ENCODE measurements around the gene LAMTOR2. TPM values are rescaled to one million over a fixed set of nuclear protein-coding genes. Genes with fewer than 3 reads are reported as not detected.

LAMTOR2 gene
- total and polyA plus RNA-seq, 12 donors, result 49.4 to 105 (median 61.1) TPM

DNA sequence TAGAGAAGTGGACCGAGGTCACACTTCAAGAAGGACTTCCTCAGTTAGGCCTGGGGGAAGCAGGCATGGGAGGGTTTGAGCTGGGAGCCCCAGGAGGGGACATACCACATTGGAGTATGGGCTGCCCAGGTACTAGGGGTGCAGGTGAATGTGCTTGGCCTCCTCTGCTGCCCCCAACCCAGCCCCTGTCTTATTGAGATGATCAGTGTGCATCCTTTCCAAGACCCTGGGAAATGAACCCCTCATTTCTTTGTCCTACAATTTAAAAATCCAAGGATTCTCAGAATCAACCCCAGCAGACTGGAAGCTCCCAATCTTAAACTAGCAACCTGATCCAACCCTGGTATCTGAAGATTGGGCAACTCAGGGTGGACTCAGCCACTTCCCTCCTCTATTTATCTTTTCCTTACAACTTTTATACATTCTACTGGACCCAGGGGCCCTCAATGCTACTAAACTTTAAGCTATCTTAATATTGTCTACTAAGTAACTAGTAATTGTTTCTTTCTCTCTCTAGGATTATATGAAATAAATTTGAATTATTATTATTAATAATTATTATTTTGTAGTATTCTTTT, 18.6 kb downstream of the LAMTOR2 start:
- Histone ChIP-seq H3K4me1 (peaks cover 4 to 35% (median 10%) of the 10 kb centered on the region in 9 donors), H3K9me3 (no peaks in the 10 kb centered on the region), H3K4me3 (no peak overlapping the region), H3K36me3 (no peaks in the 10 kb centered on the region), H3K27ac (no peak overlapping the region), H3K27me3 (no peaks in the 10 kb centered on the region)
- WGBS, 2 donors, result 32 to 33% methylated on average over 1 of the region's 1 CpG
- DNase-seq, result no peak
- intact Hi-C loops (cut with DNase I), result no loop called here
- ATAC-seq, result no peak
- TF ChIP-seq, protein P1, sequence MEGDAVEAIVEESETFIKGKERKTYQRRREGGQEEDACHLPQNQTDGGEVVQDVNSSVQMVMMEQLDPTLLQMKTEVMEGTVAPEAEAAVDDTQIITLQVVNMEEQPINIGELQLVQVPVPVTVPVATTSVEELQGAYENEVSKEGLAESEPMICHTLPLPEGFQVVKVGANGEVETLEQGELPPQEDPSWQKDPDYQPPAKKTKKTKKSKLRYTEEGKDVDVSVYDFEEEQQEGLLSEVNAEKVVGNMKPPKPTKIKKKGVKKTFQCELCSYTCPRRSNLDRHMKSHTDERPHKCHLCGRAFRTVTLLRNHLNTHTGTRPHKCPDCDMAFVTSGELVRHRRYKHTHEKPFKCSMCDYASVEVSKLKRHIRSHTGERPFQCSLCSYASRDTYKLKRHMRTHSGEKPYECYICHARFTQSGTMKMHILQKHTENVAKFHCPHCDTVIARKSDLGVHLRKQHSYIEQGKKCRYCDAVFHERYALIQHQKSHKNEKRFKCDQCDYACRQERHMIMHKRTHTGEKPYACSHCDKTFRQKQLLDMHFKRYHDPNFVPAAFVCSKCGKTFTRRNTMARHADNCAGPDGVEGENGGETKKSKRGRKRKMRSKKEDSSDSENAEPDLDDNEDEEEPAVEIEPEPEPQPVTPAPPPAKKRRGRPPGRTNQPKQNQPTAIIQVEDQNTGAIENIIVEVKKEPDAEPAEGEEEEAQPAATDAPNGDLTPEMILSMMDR (IDR thresholded peaks at IDR 0.05), result no peak

DNA sequence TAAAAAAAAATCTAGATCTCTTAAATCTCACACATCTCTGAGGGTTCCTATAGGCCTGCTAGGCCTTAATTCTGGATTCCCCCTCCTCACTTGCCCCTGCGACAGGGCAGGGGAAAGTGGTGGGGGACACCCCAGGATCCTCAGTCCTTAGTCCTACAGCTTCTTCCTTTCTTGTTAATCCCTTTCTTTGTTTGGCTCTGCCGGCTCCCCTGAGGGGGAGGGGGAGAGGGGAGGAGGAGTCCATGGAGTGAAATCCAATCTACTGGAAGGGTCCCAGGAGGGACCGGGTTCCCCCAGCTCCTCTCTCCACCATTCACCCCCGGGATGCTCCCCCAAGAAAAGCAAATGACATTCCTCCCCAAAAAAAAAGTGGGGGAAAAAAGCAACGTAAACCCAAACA, 19.2 kb downstream of the LAMTOR2 start:
- Histone ChIP-seq H3K36me3 (no peaks in the 10 kb centered on the region), H3K9me3 (no peaks in the 10 kb centered on the region), H3K27me3 (no peaks in the 10 kb centered on the region), H3K4me1 (peaks cover 4 to 35% (median 10%) of the 10 kb centered on the region in 9 donors), H3K27ac (no peak overlapping the region), H3K4me3 (no peak overlapping the region)
- DNase-seq (no peak), ATAC-seq (no peak)
- intact Hi-C loops (cut with DNase I), result no loop called here
- 63 to 64% methylated on average over 5 of the region's 5 CpGs for WGBS, 2 donors
- TF ChIP-seq, protein P1 (IDR thresholded peaks at IDR 0.05), result no peak

DNA sequence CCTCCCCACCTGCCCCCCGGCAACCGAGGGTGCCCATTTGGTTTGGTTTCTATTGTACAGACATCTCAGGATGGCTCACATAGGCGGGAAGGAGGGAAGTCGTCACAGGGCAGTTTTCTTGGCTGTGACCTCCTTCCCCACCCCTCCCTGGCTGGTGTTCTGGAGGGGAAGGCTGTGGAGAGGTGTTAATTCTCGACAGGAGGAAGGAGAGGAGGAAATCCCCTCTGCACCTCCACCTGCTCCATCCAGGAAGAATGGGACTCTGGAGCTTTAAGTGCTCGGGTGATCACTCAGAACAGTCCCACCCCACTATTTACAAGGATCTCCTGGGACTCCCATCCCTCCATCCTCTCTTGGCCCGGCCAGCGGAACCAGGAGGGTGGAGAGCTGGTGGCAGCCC, 20.1 kb downstream of the LAMTOR2 start:
- intact Hi-C loops (cut with DNase I), result no loop called here
- no peaks in the 10 kb centered on the region for H3K9me3 ChIP-seq
- TF ChIP-seq, protein P1 (IDR thresholded peaks at IDR 0.05), result no peak

DNA sequence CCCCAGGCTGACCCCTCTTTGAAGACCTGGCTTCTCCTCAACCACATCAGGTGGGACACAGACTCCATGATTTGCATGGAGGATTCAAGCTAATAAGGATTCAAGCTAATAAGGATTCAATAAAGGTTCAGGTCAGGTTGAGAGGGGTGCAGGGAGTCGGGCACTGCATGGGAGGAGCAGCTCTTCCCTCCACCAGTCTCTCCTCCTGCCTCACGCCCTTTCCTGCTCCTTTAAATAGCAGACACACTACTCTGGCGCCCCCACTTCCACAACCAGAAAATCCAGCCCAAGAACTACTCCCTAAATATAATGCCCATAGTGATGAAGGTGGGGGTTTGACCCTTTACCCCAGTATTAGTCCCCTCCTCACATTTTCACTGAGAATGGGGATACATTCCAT, 20.6 kb downstream of the LAMTOR2 start:
- Histone ChIP-seq H3K4me1 (peaks cover 4 to 28% (median 10%) of the 10 kb centered on the region in 9 donors), H3K4me3 (no peak overlapping the region), H3K27me3 (no peaks in the 10 kb centered on the region), H3K27ac (no peak overlapping the region), H3K9me3 (no peaks in the 10 kb centered on the region), H3K36me3 (no peaks in the 10 kb centered on the region)
- intact Hi-C loops (cut with DNase I), result no loop called here
- TF ChIP-seq, protein P1 (IDR thresholded peaks at IDR 0.05), result no peak
- 30 to 45% methylated on average over 3 of the region's 3 CpGs for WGBS, 2 donors
- ATAC-seq, result no peak
- DNase-seq, result no peak

More for the DNA sequence above, 20.1 kb downstream of the LAMTOR2 start:
- no peaks in the 10 kb centered on the region for H3K36me3 ChIP-seq
- ATAC-seq (no peak), DNase-seq (no peak)
- WGBS, 2 donors, result 58 to 68% methylated on average over 8 of the region's 8 CpGs
- no peaks in the 10 kb centered on the region for H3K27me3 ChIP-seq
- peaks cover 4 to 33% (median 10%) of the 10 kb centered on the region in 9 donors for H3K4me1 ChIP-seq
- no peak overlapping the region for H3K27ac ChIP-seq
- no peak overlapping the region for H3K4me3 ChIP-seq

All from heart right ventricle (tissue), 16 donors.